Activated naive CD4-positive, alpha-beta T cell treated with anti-CD3 and anti-CD28 coated beads, Interleukin-2, amount 50 U/mL, for 72 hours (primary cell): ENCODE measurements around the gene ASAP2. TPM values are rescaled to one million over a fixed set of nuclear protein-coding genes. Genes with fewer than 3 reads are reported as not detected.

ENCODE experiments used
- ATAC-seq, 2 donors: fragments of 150-1000 bp; cut with Tn5 transposase; 2 replicates each; pipeline ENCODE4 v1.10.0; 2021; ENCODE audit warnings: mild to moderate bottlenecking in 2 of 2, moderate library complexity in 2 of 2
- DNase-seq, 2 donors: peaks; one replicate each; pipeline ENCODE4 v3.0.0; 2021 to 2022; ENCODE audit warnings: low spot score in 2 of 2
- H3K27ac Mint-ChIP-seq, 2 donors: one replicate each; pipeline ENCODE4 v1.8.0; 2022; ENCODE audit warnings: mild to moderate bottlenecking in 2 of 2, mixed read lengths in 2 of 2
- H3K36me3 Mint-ChIP-seq, 2 donors: one replicate each; pipeline ENCODE4 v1.8.0; 2022; ENCODE audit warnings: mixed read lengths in 2 of 2
- H3K9me3 Mint-ChIP-seq, 2 donors: one replicate each; pipeline ENCODE4 v1.8.0; 2022; ENCODE audit warnings: mixed read lengths in 2 of 2
- total RNA-seq, 2 donors: library from RNA; stranded (reverse); gene quantifications; one replicate each; pipeline ENCODE4 v1.2.3, GENCODE V29; 2022

Gene ASAP2
- total RNA-seq, 2 donors from 2014 or later, result 0.09 to 1.0 TPM

GRCh38 chr2:9285921-9286320 is 79.3 kb downstream of the ASAP2 start:
- no peak overlapping the region for H3K27ac Mint-ChIP-seq
- ATAC-seq (no peak), DNase-seq (no peak)
- H3K36me3 Mint-ChIP-seq, result no peaks in the 10 kb centered on the region
- no peaks in the 10 kb centered on the region for H3K9me3 Mint-ChIP-seq

- no peak overlapping the region for H3K27ac Mint-ChIP-seq
- no peak for DNase-seq
- ATAC-seq, result no peak
- no peaks in the 10 kb centered on the region for H3K36me3 Mint-ChIP-seq
- no peaks in the 10 kb centered on the region for H3K9me3 Mint-ChIP-seq
Measured at GRCh38 chr2:9286554-9287399, 80.2 kb downstream of the ASAP2 start.

- DNase-seq (no peak), ATAC-seq (no peak)
- H3K9me3 Mint-ChIP-seq, result no peaks in the 10 kb centered on the region
- H3K36me3 Mint-ChIP-seq, result no peaks in the 10 kb centered on the region
- no peak overlapping the region for H3K27ac Mint-ChIP-seq
Measured at GRCh38 chr2:9287400-9288045, 80.9 kb downstream of the ASAP2 start.

- H3K27ac Mint-ChIP-seq, result no peak overlapping the region
- no peaks in the 10 kb centered on the region for H3K36me3 Mint-ChIP-seq
- no peaks in the 10 kb centered on the region for H3K9me3 Mint-ChIP-seq
- ATAC-seq (no peak), DNase-seq (no peak)
Measured at GRCh38 chr2:9288233-9288632, 81.6 kb downstream of the ASAP2 start.

GRCh38 chr2:9288681-9289338 is 82.2 kb downstream of the ASAP2 start:
- Mint-ChIP-seq H3K36me3 (no peaks in the 10 kb centered on the region), H3K9me3 (no peaks in the 10 kb centered on the region), H3K27ac (no peak overlapping the region)
- ATAC-seq (no peak), DNase-seq (no peak)

- no peak for DNase-seq
- Mint-ChIP-seq H3K36me3 (no peaks in the 10 kb centered on the region), H3K9me3 (no peaks in the 10 kb centered on the region), H3K27ac (no peak overlapping the region)
- no peak for ATAC-seq
Measured at GRCh38 chr2:9291331-9291730, 84.7 kb downstream of the ASAP2 start.

GRCh38 chr2:9291866-9292265 is 85.3 kb downstream of the ASAP2 start:
- no peak for DNase-seq
- no peak overlapping the region for H3K27ac Mint-ChIP-seq
- ATAC-seq, result no peak
- H3K36me3 Mint-ChIP-seq, result no peaks in the 10 kb centered on the region
- H3K9me3 Mint-ChIP-seq, result no peaks in the 10 kb centered on the region

- no peaks in the 10 kb centered on the region for H3K9me3 Mint-ChIP-seq
- ATAC-seq, result no peak
- no peak for DNase-seq
- no peaks in the 10 kb centered on the region for H3K36me3 Mint-ChIP-seq
- no peak overlapping the region for H3K27ac Mint-ChIP-seq
Measured at GRCh38 chr2:9292426-9292825, 85.8 kb downstream of the ASAP2 start.

- H3K9me3 Mint-ChIP-seq, result no peaks in the 10 kb centered on the region
- no peaks in the 10 kb centered on the region for H3K36me3 Mint-ChIP-seq
- H3K27ac Mint-ChIP-seq, result no peak overlapping the region
- DNase-seq (no peak), ATAC-seq (no peak)
Measured at GRCh38 chr2:9294764-9295163, 88.2 kb downstream of the ASAP2 start.

GRCh38 chr2:9296559-9296958 is 89.9 kb downstream of the ASAP2 start:
- Mint-ChIP-seq H3K9me3 (no peaks in the 10 kb centered on the region), H3K27ac (no peak overlapping the region), H3K36me3 (no peaks in the 10 kb centered on the region)
- ATAC-seq (no peak), DNase-seq (no peak)

GRCh38 chr2:9297156-9297555 is 90.5 kb downstream of the ASAP2 start:
- no peak overlapping the region for H3K27ac Mint-ChIP-seq
- DNase-seq, result no peak
- no peaks in the 10 kb centered on the region for H3K9me3 Mint-ChIP-seq
- no peaks in the 10 kb centered on the region for H3K36me3 Mint-ChIP-seq
- no peak for ATAC-seq

GRCh38 chr2:9297807-9298206 is 91.2 kb downstream of the ASAP2 start:
- ATAC-seq (no peak), DNase-seq (no peak)
- Mint-ChIP-seq H3K36me3 (no peaks in the 10 kb centered on the region), H3K27ac (no peak overlapping the region), H3K9me3 (no peaks in the 10 kb centered on the region)

- H3K36me3 Mint-ChIP-seq, result no peaks in the 10 kb centered on the region
Measured at GRCh38 chr2:9298583-9298982, 92.0 kb downstream of the ASAP2 start.

GRCh38 chr2:9299161-9300100 is 92.8 kb downstream of the ASAP2 start:
- no peaks in the 10 kb centered on the region for H3K36me3 Mint-ChIP-seq
- DNase-seq, result no peak
- no peaks in the 10 kb centered on the region for H3K9me3 Mint-ChIP-seq
- no peak overlapping the region for H3K27ac Mint-ChIP-seq
- ATAC-seq, result no peak

More at GRCh38 chr2:9298583-9298982, 92.0 kb downstream of the ASAP2 start:
- Mint-ChIP-seq H3K9me3 (no peaks in the 10 kb centered on the region), H3K27ac (no peak overlapping the region)
- ATAC-seq (no peak), DNase-seq (no peak)

GRCh38 chr2:9300214-9300613 is 93.6 kb downstream of the ASAP2 start:
- ATAC-seq, result no peak
- Mint-ChIP-seq H3K27ac (no peak overlapping the region), H3K36me3 (no peaks in the 10 kb centered on the region), H3K9me3 (no peaks in the 10 kb centered on the region)
- DNase-seq, result no peak

- Mint-ChIP-seq H3K27ac (no peak overlapping the region), H3K36me3 (no peaks in the 10 kb centered on the region), H3K9me3 (no peaks in the 10 kb centered on the region)
- no peak for ATAC-seq
- no peak for DNase-seq
Measured at GRCh38 chr2:9300829-9301453, 94.3 kb downstream of the ASAP2 start.
